ENCODE data around the gene EIF2B5. TPM values are rescaled to one million over a fixed set of nuclear protein-coding genes. Genes with fewer than 3 reads are reported as not detected.

Gene EIF2B5
- polyA plus RNA-seq, 3 donors = 22.7 to 50.0 (median 24.1) TPM

DNA sequence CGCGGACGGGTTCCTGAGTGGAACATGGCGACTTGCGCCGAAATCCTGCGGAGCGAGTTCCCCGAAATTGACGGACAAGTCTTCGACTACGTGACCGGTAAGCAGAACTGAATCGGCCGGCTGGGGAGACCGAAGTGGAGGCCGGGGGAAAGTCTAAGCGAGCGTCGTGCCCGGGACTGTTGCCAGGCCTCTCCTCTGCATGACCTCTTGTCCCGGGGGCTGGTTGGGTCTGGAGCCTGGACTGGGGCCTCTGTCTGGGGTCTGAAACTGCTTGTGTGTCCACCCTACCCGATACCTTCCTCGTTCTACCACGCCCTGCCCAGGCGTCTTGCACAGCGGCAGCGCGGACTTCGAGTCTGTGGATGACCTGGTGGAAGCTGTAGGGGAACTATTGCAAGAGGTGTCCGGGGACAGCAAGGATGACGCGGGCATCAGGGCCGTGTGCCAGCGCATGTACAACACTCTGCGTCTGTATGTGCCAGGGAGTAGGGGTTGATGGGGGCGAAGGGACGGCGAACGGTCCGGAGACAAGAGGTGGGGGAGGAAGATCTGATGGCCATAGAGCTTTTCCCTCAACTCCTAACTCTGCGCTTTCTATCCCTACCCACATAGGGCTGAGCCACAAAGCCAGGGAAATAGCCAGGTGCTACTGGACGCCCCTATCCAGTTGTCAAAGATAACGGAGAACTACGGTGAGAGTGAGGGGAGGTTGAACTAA, 51.2 kb downstream of the EIF2B5 start, which contains the start of gene ABCF3:
Gene ABCF3, plus strand, starts transcription at position 16 of the 718 bp plus-strand sequence. Its CDS starts 9 bp downstream, at position 25.
- H3K27ac ChIP-seq (ENCODE audit: low read depth in 1 of 2, low read length in 2 of 2) = peak within 1 kb of the TSS; percentile 82 to 89
- 0% methylated on average over 33 of the region's 45 CpGs for WGBS (ENCODE audit: insufficient coverage)
- peaks cover 23% of the 10 kb centered on the region for H3K4me1 Mint-ChIP-seq
- peak within 1 kb of the TSS; percentile 93 for H3K4me2 ChIP-seq (replicated peaks; ENCODE audit: extremely low read depth, low read length, poor library complexity, severe bottlenecking)
- peaks cover 76 to 78% of the 10 kb centered on the region in 2 donors for H3K36me3 Mint-ChIP-seq
- no peaks in the 10 kb centered on the region for H3K9me3 Mint-ChIP-seq
- DNase-seq = peak; percentile 41 to 72 (median 58)
- peak within 1 kb of the TSS; percentile 60 to 94 (median 83) for H3K4me3 ChIP-seq (replicated peaks in 1 of 3; ENCODE audit: low read depth in 2 of 3, low read length in 3 of 3)
- TF ChIP-seq, protein P1, sequence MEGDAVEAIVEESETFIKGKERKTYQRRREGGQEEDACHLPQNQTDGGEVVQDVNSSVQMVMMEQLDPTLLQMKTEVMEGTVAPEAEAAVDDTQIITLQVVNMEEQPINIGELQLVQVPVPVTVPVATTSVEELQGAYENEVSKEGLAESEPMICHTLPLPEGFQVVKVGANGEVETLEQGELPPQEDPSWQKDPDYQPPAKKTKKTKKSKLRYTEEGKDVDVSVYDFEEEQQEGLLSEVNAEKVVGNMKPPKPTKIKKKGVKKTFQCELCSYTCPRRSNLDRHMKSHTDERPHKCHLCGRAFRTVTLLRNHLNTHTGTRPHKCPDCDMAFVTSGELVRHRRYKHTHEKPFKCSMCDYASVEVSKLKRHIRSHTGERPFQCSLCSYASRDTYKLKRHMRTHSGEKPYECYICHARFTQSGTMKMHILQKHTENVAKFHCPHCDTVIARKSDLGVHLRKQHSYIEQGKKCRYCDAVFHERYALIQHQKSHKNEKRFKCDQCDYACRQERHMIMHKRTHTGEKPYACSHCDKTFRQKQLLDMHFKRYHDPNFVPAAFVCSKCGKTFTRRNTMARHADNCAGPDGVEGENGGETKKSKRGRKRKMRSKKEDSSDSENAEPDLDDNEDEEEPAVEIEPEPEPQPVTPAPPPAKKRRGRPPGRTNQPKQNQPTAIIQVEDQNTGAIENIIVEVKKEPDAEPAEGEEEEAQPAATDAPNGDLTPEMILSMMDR (IDR thresholded peaks at IDR 0.05) = no peak
- H3K27me3 Mint-ChIP-seq (ENCODE audit: low read depth in 3 of 3) = no peaks in the 10 kb centered on the region
- intact Hi-C loops (cut with micrococcal nuclease) = loop anchor here (1.0 to 5.0 kb wide), 3 partner anchors 12 to 61 kb away; partner anchors contain the start of genes ALG3 (in 2 of the 2), EEF1AKMT4 (in 2 of the 2) and AP2M1 (in 1 of the 2)
- H3K9ac ChIP-seq (ENCODE audit: insufficient read depth, low read length, poor library complexity, severe bottlenecking) = peak within 1 kb of the TSS; percentile 75
- peaks cover 46% of the 10 kb centered on the region for H4K20me1 ChIP-seq (ENCODE audit: insufficient read depth, low read length)
- peaks cover 68 to 73% of the 10 kb centered on the region in 2 donors for H3K36me3 ChIP-seq (replicated peaks in 1 of 2; ENCODE audit: control insufficient read depth in 1 of 2, insufficient read depth in 2 of 2, low read length in 2 of 2)
- H3K27ac Mint-ChIP-seq = peak within 1 kb of the TSS; percentile 95 to 99 (median 96)
- no peaks in the 10 kb centered on the region for H3K9me3 ChIP-seq (replicated peaks in 1 of 2; ENCODE audit: control insufficient read depth in 1 of 2, insufficient read depth in 1 of 2, low read length in 2 of 2)
- peak within 1 kb of the TSS; percentile 97 to 98 for H3K4me3 Mint-ChIP-seq
- peaks cover 17 to 25% of the 10 kb centered on the region in 2 donors for H3K4me1 ChIP-seq (ENCODE audit: control insufficient read depth in 1 of 2, insufficient read depth in 2 of 2, low read length in 2 of 2)
- H3K27me3 ChIP-seq (ENCODE audit: control insufficient read depth in 2 of 2, insufficient read depth in 2 of 2, low read length in 2 of 2) = no peaks in the 10 kb centered on the region
- peaks cover 39% of the 10 kb centered on the region for H3K79me2 ChIP-seq (ENCODE audit: insufficient read depth, low read length)
- H2AFZ ChIP-seq (ENCODE audit: insufficient read depth, low read depth, low read length, poor library complexity, severe bottlenecking) = peak within 1 kb of the TSS; percentile 83

DNA sequence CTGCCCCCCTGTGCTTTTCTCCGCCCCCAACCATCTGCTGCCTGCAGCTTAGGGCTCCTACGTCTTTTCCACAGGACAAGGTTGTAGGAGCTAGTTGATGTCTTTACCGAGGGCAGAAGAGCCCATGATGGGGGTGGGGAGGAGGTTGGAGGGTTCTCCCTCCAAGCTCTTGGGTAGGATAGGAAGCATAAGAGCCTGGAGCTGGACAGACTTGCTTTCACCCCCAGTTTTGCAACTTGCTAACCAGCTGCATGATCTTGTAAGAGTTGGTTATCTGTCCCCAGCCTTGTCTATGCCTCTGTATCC, 51.7 kb downstream of the EIF2B5 start:
- Histone ChIP-seq H3K36me3 (replicated peaks in 1 of 2; ENCODE audit: control insufficient read depth in 1 of 2, insufficient read depth in 2 of 2, low read length in 2 of 2) (peaks cover 68 to 73% of the 10 kb centered on the region in 2 donors), H3K4me1 (ENCODE audit: control insufficient read depth in 1 of 2, insufficient read depth in 2 of 2, low read length in 2 of 2) (peaks cover 17 to 25% of the 10 kb centered on the region in 2 donors), H3K9me3 (replicated peaks in 1 of 2; ENCODE audit: control insufficient read depth in 1 of 2, insufficient read depth in 1 of 2, low read length in 2 of 2) (no peaks in the 10 kb centered on the region), H3K79me2 (ENCODE audit: insufficient read depth, low read length) (peaks cover 39% of the 10 kb centered on the region), H2AFZ (ENCODE audit: insufficient read depth, low read depth, low read length, poor library complexity, severe bottlenecking) (peak overlapping the region; percentile 77), H3K4me3 (replicated peaks in 1 of 3; ENCODE audit: low read depth in 2 of 3, low read length in 3 of 3) (peak overlapping the region; percentile 60 to 94 (median 83)), H3K4me2 (replicated peaks; ENCODE audit: extremely low read depth, low read length, poor library complexity, severe bottlenecking) (peak overlapping the region; percentile 93), H3K27me3 (ENCODE audit: control insufficient read depth in 2 of 2, insufficient read depth in 2 of 2, low read length in 2 of 2) (no peaks in the 10 kb centered on the region), H4K20me1 (ENCODE audit: insufficient read depth, low read length) (peaks cover 46% of the 10 kb centered on the region), H3K9ac (ENCODE audit: insufficient read depth, low read length, poor library complexity, severe bottlenecking) (peak overlapping the region; percentile 75), H3K27ac (ENCODE audit: low read depth in 1 of 2, low read length in 2 of 2) (peak overlapping the region; percentile 82 to 89)
- Mint-ChIP-seq H3K27me3 (ENCODE audit: low read depth in 3 of 3) (no peaks in the 10 kb centered on the region), H3K9me3 (no peaks in the 10 kb centered on the region), H3K27ac (peak overlapping the region; percentile 95 to 99 (median 96)), H3K4me1 (peaks cover 23% of the 10 kb centered on the region), H3K4me3 (peak overlapping the region; percentile 97 to 98), H3K36me3 (peaks cover 75 to 77% of the 10 kb centered on the region in 2 donors)
- TF ChIP-seq, protein P1 (IDR thresholded peaks at IDR 0.05) = no peak
- intact Hi-C loops (cut with micrococcal nuclease) = loop anchor here (1.0 to 5.0 kb wide), 3 partner anchors 13 to 60 kb away; partner anchors contain the start of genes ALG3 (in 2 of the 2), EEF1AKMT4 (in 2 of the 2) and AP2M1 (in 1 of the 2)
- 27% methylated on average over 3 of the region's 3 CpGs for WGBS (ENCODE audit: insufficient coverage)
- DNase-seq = no peak
